ENCODE measurements around the gene DNAI1. TPM values are rescaled to one million over a fixed set of nuclear protein-coding genes. Genes with fewer than 3 reads are reported as not detected.
"Not testable (repeated sequence)": the region's sequence is repeated elsewhere in the genome, so short reads cannot be mapped to it uniquely, and the experiment has no call there.

Gene DNAI1
- total RNA-seq, 1 donor from 2014 or later: 1.5 TPM

DNA sequence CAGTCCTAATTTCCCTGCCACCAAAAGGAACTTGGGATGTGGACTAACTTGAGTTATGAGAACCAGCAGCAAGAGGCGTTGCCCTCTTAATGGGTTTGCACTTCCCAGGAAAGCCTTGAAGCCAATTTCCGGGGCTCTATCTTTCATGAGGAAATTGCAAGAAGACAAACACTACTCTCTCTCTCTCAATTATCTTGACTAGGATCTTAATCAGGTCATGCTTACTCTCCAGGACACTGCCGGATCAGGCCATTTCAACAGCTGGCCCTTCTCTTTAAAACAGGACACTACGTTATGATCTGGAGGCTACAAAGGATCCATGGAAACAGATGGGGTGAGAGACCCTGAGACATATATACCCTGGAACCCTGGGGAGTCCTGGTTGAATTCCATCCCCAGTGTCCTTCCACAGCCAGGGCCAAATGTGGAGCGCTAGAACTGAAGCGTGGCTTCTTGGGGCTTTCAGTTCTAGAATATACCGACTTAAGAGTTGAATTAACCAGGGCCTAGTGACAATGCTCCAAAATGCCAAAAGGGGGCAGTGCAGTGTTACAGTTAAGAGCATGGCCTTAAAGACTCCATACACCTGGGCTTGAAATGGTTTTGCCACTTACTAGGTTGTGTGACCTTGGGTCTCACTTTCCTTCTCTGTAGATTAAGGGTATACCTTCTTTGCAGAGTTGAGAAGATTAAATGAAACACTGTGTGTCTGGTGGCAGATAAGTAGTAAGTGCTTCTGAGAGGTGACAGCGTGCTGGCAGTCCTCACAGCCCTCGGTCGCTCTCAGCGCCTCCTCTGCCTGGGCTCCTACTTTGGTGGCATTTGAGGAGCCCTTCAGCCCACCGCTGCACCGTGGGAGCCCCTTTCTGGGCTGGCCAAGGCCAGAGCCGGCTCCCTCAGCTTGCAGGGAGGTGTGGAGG is 21.3 kb upstream of the DNAI1 start:
- peak; percentile 29 for DNase-seq (ENCODE audit: low read depth, low spot score)
- TF ChIP-seq, protein P1, sequence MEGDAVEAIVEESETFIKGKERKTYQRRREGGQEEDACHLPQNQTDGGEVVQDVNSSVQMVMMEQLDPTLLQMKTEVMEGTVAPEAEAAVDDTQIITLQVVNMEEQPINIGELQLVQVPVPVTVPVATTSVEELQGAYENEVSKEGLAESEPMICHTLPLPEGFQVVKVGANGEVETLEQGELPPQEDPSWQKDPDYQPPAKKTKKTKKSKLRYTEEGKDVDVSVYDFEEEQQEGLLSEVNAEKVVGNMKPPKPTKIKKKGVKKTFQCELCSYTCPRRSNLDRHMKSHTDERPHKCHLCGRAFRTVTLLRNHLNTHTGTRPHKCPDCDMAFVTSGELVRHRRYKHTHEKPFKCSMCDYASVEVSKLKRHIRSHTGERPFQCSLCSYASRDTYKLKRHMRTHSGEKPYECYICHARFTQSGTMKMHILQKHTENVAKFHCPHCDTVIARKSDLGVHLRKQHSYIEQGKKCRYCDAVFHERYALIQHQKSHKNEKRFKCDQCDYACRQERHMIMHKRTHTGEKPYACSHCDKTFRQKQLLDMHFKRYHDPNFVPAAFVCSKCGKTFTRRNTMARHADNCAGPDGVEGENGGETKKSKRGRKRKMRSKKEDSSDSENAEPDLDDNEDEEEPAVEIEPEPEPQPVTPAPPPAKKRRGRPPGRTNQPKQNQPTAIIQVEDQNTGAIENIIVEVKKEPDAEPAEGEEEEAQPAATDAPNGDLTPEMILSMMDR (conservative IDR thresholded peaks at IDR 0.05): peak; percentile 85

DNA sequence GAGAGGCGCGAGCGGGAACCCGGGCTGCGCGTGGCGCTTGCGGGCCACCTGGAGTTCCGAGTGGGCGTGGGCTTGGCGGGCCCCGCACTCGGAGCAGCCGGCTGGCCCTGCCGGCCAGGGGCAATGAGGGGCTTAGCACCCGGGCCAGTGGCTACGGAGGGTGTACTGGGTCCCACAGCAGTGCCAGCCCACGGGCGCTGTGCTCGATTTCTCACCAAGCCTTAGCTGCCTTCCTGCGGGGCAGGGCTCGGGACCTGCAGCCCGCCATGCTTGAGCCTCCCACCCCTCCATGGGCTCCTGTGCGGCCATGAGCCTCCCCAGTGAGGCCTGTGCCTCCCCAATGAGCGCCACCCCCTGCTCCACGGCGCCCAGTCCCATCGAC is 20.7 kb upstream of the DNAI1 start:
- H3K4me1 Mint-ChIP-seq; DNase-seq (ENCODE audit: low read depth, low spot score); H3K4me3 Mint-ChIP-seq; H3K9me3 Mint-ChIP-seq; H3K27ac Mint-ChIP-seq (ENCODE audit: unreplicated experiment); H3K27me3 Mint-ChIP-seq (ENCODE audit: low read depth); H3K36me3 Mint-ChIP-seq (ENCODE audit: low read depth): not testable (repeated sequence)

More for the DNA sequence above, 21.3 kb upstream of the DNAI1 start:
- Mint-ChIP-seq H3K36me3 (ENCODE audit: low read depth) (no peaks in the 10 kb centered on the region), H3K9me3 (no peaks in the 10 kb centered on the region), H3K4me1 (no peaks in the 10 kb centered on the region), H3K4me3 (no peak overlapping the region), H3K27me3 (ENCODE audit: low read depth) (no peaks in the 10 kb centered on the region), H3K27ac (ENCODE audit: unreplicated experiment) (no peak overlapping the region)

DNA sequence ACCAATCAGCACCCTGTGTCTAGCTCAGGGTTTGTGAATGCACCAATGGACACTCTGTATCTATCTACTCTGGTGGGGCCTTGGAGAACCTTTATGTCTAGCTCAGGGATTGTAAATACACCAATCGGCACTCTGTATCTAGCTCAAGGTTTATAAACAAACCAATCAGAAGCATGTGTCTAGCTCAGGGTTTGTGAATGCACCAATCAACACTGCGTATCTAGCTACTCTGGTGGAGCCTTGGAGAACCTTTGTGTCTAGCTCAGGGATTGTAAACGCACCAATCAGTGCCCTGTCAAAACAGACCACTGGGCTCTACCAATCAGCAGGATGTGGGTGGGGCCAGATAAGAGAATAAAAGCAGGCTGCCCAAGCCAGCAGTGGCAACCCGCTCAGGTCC is 20.1 kb upstream of the DNAI1 start:
- not testable (repeated sequence) for H3K9me3 Mint-ChIP-seq; H3K36me3 Mint-ChIP-seq (ENCODE audit: low read depth); H3K4me3 Mint-ChIP-seq; DNase-seq (ENCODE audit: low read depth, low spot score); H3K27ac Mint-ChIP-seq (ENCODE audit: unreplicated experiment); H3K4me1 Mint-ChIP-seq; H3K27me3 Mint-ChIP-seq (ENCODE audit: low read depth)

DNA sequence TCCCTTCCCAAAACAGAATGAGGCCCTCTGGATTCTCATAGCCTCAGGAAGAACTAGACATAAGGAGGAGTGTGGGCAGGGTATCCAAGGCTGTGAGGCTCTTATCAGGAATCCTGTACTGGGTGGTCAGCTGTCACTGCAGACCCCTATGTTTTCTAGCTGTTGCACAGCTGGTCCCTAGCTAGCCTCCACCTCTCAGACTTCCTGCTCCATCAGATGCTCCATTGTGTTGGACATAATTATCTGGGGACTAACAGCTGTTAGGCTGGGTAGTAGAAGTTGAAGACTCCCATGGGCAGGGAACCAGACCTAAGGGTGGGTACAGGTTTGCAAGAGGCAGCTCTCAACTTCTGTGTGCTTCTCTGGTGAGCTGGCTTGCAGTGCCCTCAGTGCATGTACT is 18.6 kb upstream of the DNAI1 start:
- TF ChIP-seq, protein P1 (conservative IDR thresholded peaks at IDR 0.05): no peak
- H3K9me3 Mint-ChIP-seq: no peaks in the 10 kb centered on the region
- DNase-seq (ENCODE audit: low read depth, low spot score): no peak
- no peaks in the 10 kb centered on the region for H3K36me3 Mint-ChIP-seq (ENCODE audit: low read depth)
- H3K4me1 Mint-ChIP-seq: no peaks in the 10 kb centered on the region
- H3K27me3 Mint-ChIP-seq (ENCODE audit: low read depth): no peaks in the 10 kb centered on the region
- H3K4me3 Mint-ChIP-seq: no peak overlapping the region
- no peak overlapping the region for H3K27ac Mint-ChIP-seq (ENCODE audit: unreplicated experiment)

DNA sequence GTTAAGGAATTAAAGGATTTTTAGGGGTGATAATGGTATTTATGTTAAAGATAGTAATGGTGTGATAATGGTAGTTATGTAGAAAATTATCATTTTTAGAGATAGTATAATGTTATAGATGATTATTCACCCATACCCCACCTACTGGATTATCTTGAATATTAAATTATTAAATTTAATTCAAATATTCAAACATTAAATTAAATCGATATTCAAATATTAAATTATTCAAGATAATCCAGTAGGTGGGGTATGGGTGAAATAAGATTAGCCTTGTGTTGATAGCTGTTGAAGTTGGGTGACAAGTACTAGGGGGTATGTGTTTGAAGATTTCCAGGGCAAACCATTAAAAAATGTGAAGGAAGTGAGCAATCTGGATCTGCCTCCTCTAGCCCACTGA is 15.8 kb upstream of the DNAI1 start:
- Mint-ChIP-seq H3K36me3 (ENCODE audit: low read depth) (no peaks in the 10 kb centered on the region), H3K27me3 (ENCODE audit: low read depth) (no peaks in the 10 kb centered on the region), H3K4me1 (no peaks in the 10 kb centered on the region), H3K27ac (ENCODE audit: unreplicated experiment) (peak overlapping the region; percentile 46), H3K4me3 (no peak overlapping the region), H3K9me3 (no peaks in the 10 kb centered on the region)
- DNase-seq (ENCODE audit: low read depth, low spot score): no peak
- TF ChIP-seq, protein P1 (conservative IDR thresholded peaks at IDR 0.05): no peak

DNA sequence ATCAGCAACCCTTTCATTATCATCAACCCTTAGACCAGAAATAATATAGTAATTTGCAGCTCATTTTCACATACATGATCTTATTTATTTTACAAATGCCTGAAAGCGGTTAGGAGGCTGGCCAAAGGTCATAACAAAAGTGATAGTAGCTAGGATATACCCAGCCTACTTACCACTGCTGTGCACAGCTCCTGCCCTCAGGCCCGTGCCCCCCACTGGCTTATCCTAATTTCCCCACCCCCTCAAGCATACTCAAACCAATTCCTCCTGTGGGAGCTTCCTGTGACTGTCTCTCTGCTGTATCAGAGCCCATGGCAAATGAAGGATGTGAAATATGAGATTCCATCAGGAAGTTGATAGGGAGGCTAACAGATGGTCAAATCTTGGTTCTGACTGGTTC is 15.1 kb upstream of the DNAI1 start:
- Mint-ChIP-seq H3K9me3 (no peaks in the 10 kb centered on the region), H3K27me3 (ENCODE audit: low read depth) (no peaks in the 10 kb centered on the region), H3K4me1 (no peaks in the 10 kb centered on the region), H3K4me3 (no peak overlapping the region), H3K36me3 (ENCODE audit: low read depth) (no peaks in the 10 kb centered on the region), H3K27ac (ENCODE audit: unreplicated experiment) (no peak overlapping the region)
- TF ChIP-seq, protein P1 (conservative IDR thresholded peaks at IDR 0.05): no peak
- no peak for DNase-seq (ENCODE audit: low read depth, low spot score)

All from neural crest cell (in vitro differentiated cells).